Prostate gland (tissue), 2 donors: ENCODE data around the gene SLC29A2. TPM values are rescaled to one million over a fixed set of nuclear protein-coding genes. Genes with fewer than 3 reads are reported as not detected.

ENCODE experiments used
- DNase-seq: peaks from one replicate; pipeline ENCODE4 v3.0.0-alpha.2; 2019; ENCODE audit warnings: low spot score
- H3K27ac ChIP-seq, 2 donors: fragments of 200-600 bp; sonication (generic); 2 replicates each; pipeline ENCODE4 v1.5.1; 2017 to 2019
- H3K27me3 ChIP-seq: fragments of 200-600 bp; sonication (generic); replicated peaks from 2 replicates; pipeline ENCODE4 v1.5.1; 2019; ENCODE audit not compliant: insufficient read depth
- H3K36me3 ChIP-seq, 2 donors: fragments of 200-600 bp; sonication (generic); 1 replicate in 1 of 2; 2 replicates in 1 of 2; pipeline versions ENCODE4 v1.5.1 to v1.8.1; 2017 to 2019
- H3K4me1 ChIP-seq: fragments of 200-600 bp; sonication (generic); replicated peaks from 2 replicates; pipeline ENCODE4 v1.5.1; 2019
- H3K4me3 ChIP-seq, 2 donors: fragments of 200-600 bp; sonication (generic); 2 replicates each; pipeline ENCODE4 v1.5.1; 2017 to 2019
- H3K9me3 ChIP-seq: fragments of 200-600 bp; sonication (generic); 2 replicates; pipeline ENCODE4 v1.5.1; 2017
- CTCF ChIP-seq, 4 experiments: fragments of 200-600 bp in 2 of 4; fragments of 450-650 bp in 2 of 4; sonication (generic) in 2 of 4; IDR thresholded peaks; 1 replicate in 3 of 4; 2 replicates in 1 of 4; pipeline ENCODE4 v1.5.1; 2016 to 2019; ENCODE audit warnings: antibody characterized with exemption in 4 of 4, mild to moderate bottlenecking in 2 of 4, moderate library complexity in 2 of 4
- POLR2A ChIP-seq: fragments of 450-650 bp; IDR thresholded peaks from one replicate; pipeline ENCODE4 v1.6.1; 2016; ENCODE audit warnings: antibody characterized with exemption, mild to moderate bottlenecking
- POLR2AphosphoS5 ChIP-seq: sonication (generic); formaldehyde crosslinking; IDR thresholded peaks from one replicate; pipeline ENCODE4 v1.6.1; 2017; ENCODE audit warnings: antibody characterized with exemption
- WGBS: methylation state at CpG from one replicate; pipeline ENCODE4 v1.1.5; 2018; 5-methylcytosine and 5-hydroxymethylcytosine counted together
- intact Hi-C: fragments of 100-400 bp; cut with DNase I; formaldehyde crosslinking; loops from one replicate; pipeline ENCODE4 v1.14.2; 2022
- total RNA-seq, 2 donors: library from RNA; depleted of rRNA; stranded (reverse); fragments of >200 nt; gene quantifications; one replicate each; pipeline ENCODE4 v1.1.0, GENCODE V29; 2016

Gene SLC29A2
- total RNA-seq, 2 donors from 2014 or later: 10.1 to 12.5 TPM

DNA sequence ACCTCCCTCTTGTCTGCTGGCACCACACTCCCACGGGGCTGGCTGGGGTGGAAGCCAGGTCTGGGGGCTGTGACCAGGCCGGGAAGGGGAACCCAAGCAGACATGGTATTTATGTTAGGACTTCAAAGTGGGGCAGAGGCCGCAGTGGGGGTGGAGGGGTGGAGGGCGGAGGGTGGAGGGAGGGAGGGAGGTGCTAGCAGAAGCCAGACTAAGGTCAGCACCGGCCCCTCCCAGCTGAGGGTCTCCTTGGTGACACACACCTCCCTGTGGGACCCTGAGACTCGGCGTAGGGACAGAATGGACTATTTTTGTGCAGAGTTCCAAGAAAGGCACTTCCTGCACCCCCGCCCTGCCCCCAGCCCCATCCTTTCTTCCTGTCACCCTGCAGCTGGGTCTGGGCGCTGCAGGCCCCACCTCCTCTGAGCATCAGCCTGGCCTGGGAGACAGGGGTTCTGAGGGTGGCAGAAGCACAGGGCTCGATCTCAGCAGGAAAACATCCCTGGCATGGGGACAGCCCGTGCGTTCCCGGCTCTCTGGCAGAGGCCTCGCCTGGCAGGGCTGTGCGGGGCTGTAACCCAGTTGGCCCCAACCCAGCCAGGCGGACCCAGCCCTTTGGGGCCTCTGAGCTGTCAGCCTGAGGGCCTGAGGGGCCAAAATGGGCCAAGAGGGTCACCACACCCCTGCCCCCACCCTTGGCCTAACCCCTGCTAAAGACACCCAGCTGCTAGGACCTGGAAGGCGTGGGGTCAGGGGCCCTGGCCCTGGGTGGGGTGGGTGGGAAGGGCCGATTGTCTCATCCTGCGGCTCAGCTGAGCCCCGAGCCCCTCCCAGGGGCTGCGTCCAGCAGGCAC lies 45.1 kb downstream of the SLC29A2 start:
- H3K27ac ChIP-seq: peak overlapping the region in 1 of 2 donors; percentile 38
- TF ChIP-seq CTCF (IDR thresholded peaks at IDR 0.05): no peak
- TF ChIP-seq POLR2A: no peak
- TF ChIP-seq POLR2AphosphoS5: no peak
- no peaks in the 10 kb centered on the region for H3K36me3 ChIP-seq
- no peak for DNase-seq
- no peaks in the 10 kb centered on the region for H3K9me3 ChIP-seq
- H3K4me1 ChIP-seq: no peaks in the 10 kb centered on the region
- 43% methylated on average over 18 of the region's 21 CpGs for WGBS
- no peaks in the 10 kb centered on the region for H3K27me3 ChIP-seq
- H3K4me3 ChIP-seq: no peak overlapping the region
- intact Hi-C loops: no loop called here

- H3K36me3 ChIP-seq: no peaks in the 10 kb centered on the region
- TF ChIP-seq POLR2A (no peak), POLR2AphosphoS5 (no peak), CTCF (IDR thresholded peaks at IDR 0.05) (no peak)
- no peaks in the 10 kb centered on the region for H3K9me3 ChIP-seq
- H3K4me3 ChIP-seq: no peak overlapping the region
- H3K4me1 ChIP-seq: no peaks in the 10 kb centered on the region
- 84% methylated on average over 5 of the region's 8 CpGs for WGBS
- H3K27ac ChIP-seq: no peak overlapping the region
- intact Hi-C loops: no loop called here
- DNase-seq: no peak
- no peaks in the 10 kb centered on the region for H3K27me3 ChIP-seq
These were observed 46.3 kb downstream of the SLC29A2 start for GRCh38 chr11:66325263-66325671.

GRCh38 chr11:66324664-66325063 lies 46.9 kb downstream of the SLC29A2 start:
- H3K4me1 ChIP-seq: no peaks in the 10 kb centered on the region
- H3K4me3 ChIP-seq: no peak overlapping the region
- H3K27me3 ChIP-seq: no peaks in the 10 kb centered on the region
- 58% methylated on average over 10 of the region's 10 CpGs for WGBS
- TF ChIP-seq POLR2A (no peak), CTCF (IDR thresholded peaks at IDR 0.05) (no peak), POLR2AphosphoS5 (no peak)
- no peaks in the 10 kb centered on the region for H3K9me3 ChIP-seq
- H3K27ac ChIP-seq: no peak overlapping the region
- intact Hi-C loops: no loop called here
- no peaks in the 10 kb centered on the region for H3K36me3 ChIP-seq
- DNase-seq: no peak

GRCh38 chr11:66323684-66324083 lies 47.9 kb downstream of the SLC29A2 start:
- intact Hi-C loops: no loop called here
- Histone ChIP-seq H3K9me3 (no peaks in the 10 kb centered on the region), H3K27ac (no peak overlapping the region), H3K27me3 (no peaks in the 10 kb centered on the region), H3K36me3 (no peaks in the 10 kb centered on the region), H3K4me1 (no peaks in the 10 kb centered on the region), H3K4me3 (no peak overlapping the region)
- TF ChIP-seq POLR2AphosphoS5 (no peak), CTCF (IDR thresholded peaks at IDR 0.05) (no peak), POLR2A (no peak)
- no peak for DNase-seq
- 98% methylated on average over 1 of the region's 1 CpG for WGBS
